ENCODE results near the gene DNER. TPM values are rescaled to one million over a fixed set of nuclear protein-coding genes. Genes with fewer than 3 reads are reported as not detected.
"Not testable (repeated sequence)": the region's sequence is repeated elsewhere in the genome, so short reads cannot be mapped to it uniquely, and the experiment has no call there.

DNER gene
- total RNA-seq, 1 donor from 2014 or later, result 1.2 TPM

- DNase-seq (ENCODE audit: low read depth), result no peak
Observed at GRCh38 chr2:229718057-229718456, 3.7 kb upstream of the DNER start.

- peak; percentile 42 for DNase-seq (ENCODE audit: low read depth)
Observed at GRCh38 chr2:229715895-229716507, 1.6 kb upstream of the DNER start.

- peak; percentile 18 for DNase-seq (ENCODE audit: low read depth)
Observed at GRCh38 chr2:229714736-229715541, 584 bp upstream of the DNER start.

GRCh38 chr2:229713371-229714079 lies 830 bp downstream of the DNER start:
- DNase-seq (ENCODE audit: low read depth), result no peak

- DNase-seq (ENCODE audit: low read depth), result peak; percentile 5
Observed at GRCh38 chr2:229712136-229712535, 2.2 kb downstream of the DNER start.

- no peak for DNase-seq (ENCODE audit: low read depth)
Observed at GRCh38 chr2:229708335-229708734, 6.0 kb downstream of the DNER start.

- DNase-seq (ENCODE audit: low read depth), result no peak
Observed at GRCh38 chr2:229703909-229704630, 10.3 kb downstream of the DNER start.

- no peak for DNase-seq (ENCODE audit: low read depth)
Observed at GRCh38 chr2:229701716-229702115, 12.6 kb downstream of the DNER start.

- no peak for DNase-seq (ENCODE audit: low read depth)
Observed at GRCh38 chr2:229701062-229701461, 13.3 kb downstream of the DNER start.

GRCh38 chr2:229695961-229696360 lies 18.4 kb downstream of the DNER start:
- DNase-seq (ENCODE audit: low read depth), result no peak

- not testable (repeated sequence) for DNase-seq (ENCODE audit: low read depth)
Observed at GRCh38 chr2:229693845-229694244, 20.5 kb downstream of the DNER start.

- no peak for DNase-seq (ENCODE audit: low read depth)
Observed at GRCh38 chr2:229691631-229692030, 22.7 kb downstream of the DNER start.

- no peak for DNase-seq (ENCODE audit: low read depth)
Observed at GRCh38 chr2:229689307-229689839, 25.0 kb downstream of the DNER start.

GRCh38 chr2:229688141-229688540 lies 26.2 kb downstream of the DNER start:
- no peak for DNase-seq (ENCODE audit: low read depth)

GRCh38 chr2:229686122-229686919 lies 28.0 kb downstream of the DNER start:
- no peak for DNase-seq (ENCODE audit: low read depth)

GRCh38 chr2:229684942-229685562 lies 29.3 kb downstream of the DNER start:
- no peak for DNase-seq (ENCODE audit: low read depth)

- peak; percentile 88 for DNase-seq (ENCODE audit: low read depth)
Observed at GRCh38 chr2:229679393-229680125, 34.8 kb downstream of the DNER start.

GRCh38 chr2:229675569-229675968 lies 38.8 kb downstream of the DNER start:
- no peak for DNase-seq (ENCODE audit: low read depth)

- DNase-seq (ENCODE audit: low read depth), result no peak
Observed at GRCh38 chr2:229674830-229675530, 39.4 kb downstream of the DNER start.
